ENCODE measurements around the gene CHRNA7. TPM values are rescaled to one million over a fixed set of nuclear protein-coding genes. Genes with fewer than 3 reads are reported as not detected.

Gene CHRNA7
- total and polyA plus RNA-seq, 4 donors: 4.4 to 15.6 (median 14.8) TPM

Small RNA genes lying within 50 kb of the gene (small RNA-seq; reads per million reads assigned to genes)
- not detected for gene RF00019 (ENCODE audit: low replicate concordance)

Other genes starting within 250 kb of the CHRNA7 start
- gene OTUD7A, start 159.8 kb upstream of the CHRNA7 start, total RNA-seq: 10 to 100 TPM in 1 of 2 donors, 1 to 10 TPM in 1; 5.2 to 15.5 TPM
- gene OTUD7A, start 159.8 kb upstream of the CHRNA7 start, polyA plus RNA-seq (ENCODE audit: insufficient read length in 2 of 2): 10 to 100 TPM; 10.9 to 11.4 TPM

Measured in spinal cord (tissue), 4 donors.